OCI-LY7 (cell line): ENCODE measurements around the gene UBE2L3. TPM values are rescaled to one million over a fixed set of nuclear protein-coding genes. Genes with fewer than 3 reads are reported as not detected.

Experiments
- BruUV-seq: library from RNA; stranded (reverse); fragments of 400-500 nt; replicated peaks from 2 replicates; lab custom pipeline; 2021; lab: Mats Ljungman, UMichigan
- CTCF ChIA-PET: fragments of 300-600 bp; sonication (Branson Sonifier 250); formaldehyde crosslinking; loops from one replicate; lab custom pipeline; 2022; ENCODE audit warnings: antibody characterized with exemption; ENCODE audit not compliant: unreplicated experiment; lab: Charles Lee
- POLR2A ChIA-PET: fragments of 300-600 bp; sonication (Branson Sonifier 250); formaldehyde crosslinking; loops from one replicate; lab custom pipeline; 2022; ENCODE audit warnings: antibody characterized with exemption; lab: Charles Lee
- DNase-seq: peaks from one replicate; pipeline ENCODE4 v3.0.0-alpha.2; 2015; ENCODE audit warnings: low spot score
- H2AFZ ChIP-seq: fragments of 200-600 bp; sonication (generic), shearing (Covaris generic); 2 replicates; pipeline ENCODE4 v1.6.1; 2014; ENCODE audit warnings: mild to moderate bottlenecking, antibody characterized with exemption, low read length, moderate library complexity
- H3K27ac ChIP-seq: fragments of 200-600 bp; sonication (generic); 2 replicates; pipeline ENCODE4 v1.5.1; 2014; ENCODE audit warnings: mixed run types, low read depth, mild to moderate bottlenecking, moderate library complexity, low read length, inconsistent platforms; ENCODE audit not compliant: poor library complexity, severe bottlenecking
- H3K36me3 ChIP-seq: fragments of 200-600 bp; sonication (generic); 2 replicates; pipeline ENCODE4 v1.6.1; 2014; ENCODE audit warnings: mild to moderate bottlenecking, antibody characterized with exemption, low read length, moderate library complexity, mixed read lengths; ENCODE audit not compliant: insufficient read depth
- H3K4me1 ChIP-seq: fragments of 200-600 bp; sonication (generic); 2 replicates; pipeline ENCODE4 v1.5.1; 2014; ENCODE audit warnings: mild to moderate bottlenecking, low read length; ENCODE audit not compliant: insufficient read depth, poor library complexity, severe bottlenecking
- H3K4me2 ChIP-seq: fragments of 200-600 bp; sonication (generic); 2 replicates; pipeline ENCODE4 v1.6.1; 2014; ENCODE audit warnings: mild to moderate bottlenecking, low read length
- H3K4me3 ChIP-seq: fragments of 200-600 bp; sonication (generic); 2 replicates; pipeline ENCODE4 v1.5.1; 2014; ENCODE audit warnings: mild to moderate bottlenecking, low read depth, low read length; ENCODE audit not compliant: poor library complexity, severe bottlenecking
- H3K79me2 ChIP-seq: fragments of 200-600 bp; sonication (generic); 2 replicates; pipeline ENCODE4 v1.6.1; 2016; ENCODE audit warnings: low read depth, mild to moderate bottlenecking, low read length, moderate library complexity, mixed read lengths; ENCODE audit not compliant: insufficient read depth
- H3K9me2 ChIP-seq: fragments of 200-600 bp; sonication (generic); 2 replicates; pipeline ENCODE4 v1.6.1; 2016; ENCODE audit warnings: mild to moderate bottlenecking, low read length, mixed read lengths; ENCODE audit not compliant: insufficient read depth
- H3K9me3 ChIP-seq: fragments of 200-600 bp; sonication (generic); 2 replicates; pipeline ENCODE4 v1.6.1; 2014; ENCODE audit warnings: mild to moderate bottlenecking, mixed run types, low read length, mixed read lengths
- H4K20me1 ChIP-seq: fragments of 200-600 bp; sonication (generic); 2 replicates; pipeline ENCODE4 v1.6.1; 2014; ENCODE audit warnings: mild to moderate bottlenecking, antibody characterized with exemption, low read length, moderate library complexity, mixed read lengths; ENCODE audit not compliant: insufficient read depth
- CTCF ChIP-seq: fragments of 200-600 bp; sonication (generic); conservative IDR thresholded peaks from 2 replicates; pipeline ENCODE4 v1.5.1; 2014; ENCODE audit warnings: mild to moderate bottlenecking, antibody characterized with exemption, low read length, moderate library complexity, mixed read lengths
- EZH2phosphoT487 ChIP-seq: fragments of 200-600 bp; sonication (generic); IDR thresholded peaks from 2 replicates; pipeline ENCODE4 v1.6.1; 2018; ENCODE audit warnings: low read depth, borderline replicate concordance, mild to moderate bottlenecking, mixed run types, antibody characterized with exemption, low read length, moderate library complexity, mixed read lengths
- intact Hi-C: fragments of 100-400 bp; cut with micrococcal nuclease; formaldehyde crosslinking; loops from one replicate; pipeline ENCODE4 v1.10.0; 2022; ENCODE audit not compliant: unreplicated experiment
- total RNA-seq, 2 experiments: library from RNA; depleted of rRNA in 1 of 2; stranded (reverse); fragments of >200 nt in 1 of 2; shearing (Covaris generic) in 1 of 2; gene quantifications; 2 replicates each; pipeline ENCODE4 v1.2.3, GENCODE V29; 2014 to 2022

Gene UBE2L3
- total RNA-seq, 2 experiments from 2014 or later = 63.8 to 67.1 TPM

DNA sequence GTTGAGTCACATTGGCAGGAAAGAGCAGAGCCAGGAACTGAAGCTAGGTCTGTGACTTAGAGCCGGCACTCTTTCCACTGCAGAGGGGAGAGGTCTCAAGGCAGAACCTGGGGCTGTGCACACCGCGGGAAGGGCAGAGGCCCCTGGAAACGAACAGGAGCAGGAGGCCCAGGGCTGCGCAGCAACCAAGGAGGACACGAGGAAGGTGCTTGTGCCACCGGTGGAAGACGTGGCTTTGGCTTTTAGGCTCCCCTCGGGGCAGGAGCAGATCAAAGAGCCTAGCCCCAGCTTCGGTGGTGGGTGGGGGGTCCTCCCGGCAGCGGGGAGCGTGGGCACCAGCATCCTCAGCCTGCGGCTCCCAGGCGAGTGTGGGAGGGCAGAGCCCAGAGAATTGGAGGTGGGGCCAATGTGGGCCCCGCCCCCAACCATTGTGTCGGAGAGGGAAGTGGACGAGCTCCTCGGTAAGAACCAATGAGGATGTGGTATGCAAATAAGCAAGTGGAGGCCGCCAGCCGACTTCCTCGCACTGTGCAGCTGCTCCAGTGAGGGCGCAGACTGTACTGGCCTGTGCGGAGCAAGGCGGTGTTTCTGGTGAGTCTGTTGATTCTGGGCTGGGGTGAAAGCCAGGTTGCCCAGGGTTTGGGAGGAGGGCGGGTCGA, 64.9 kb downstream of the UBE2L3 start, which contains the start of gene CCDC116:
Gene CCDC116, plus strand, starts transcription at position 524 of the 659 bp plus-strand sequence. CDS start 422 bp downstream, outside the sequence.
- DNase-seq = peak; percentile 93
- ChIA-PET POLR2A (interaction anchor here (0.7 to 1.5 kb wide), 3 partner anchors 9 to 64 kb away, joined by 3 to 17 read pairs (median 3); partner anchors contain the start of gene SDF2L1), CTCF (interaction anchor here (0.6 to 1.4 kb wide), 6 partner anchors 10 to 1546 kb away, joined by 3 to 11 read pairs (median 4); partner anchors contain the start of gene SDF2L1)
- Histone ChIP-seq H3K9me2 (no peaks in the 10 kb centered on the region), H2AFZ (peak within 1 kb of the TSS; percentile 3; the same call in 1 of the 2 replicates), H3K4me2 (peak within 1 kb of the TSS; percentile 51), H3K79me2 (peaks cover 16% of the 10 kb centered on the region), H3K36me3 (peaks cover 13% of the 10 kb centered on the region), H3K9me3 (no peaks in the 10 kb centered on the region), H4K20me1 (no peaks in the 10 kb centered on the region), H3K4me1 (peaks cover 40% of the 10 kb centered on the region), H3K4me3 (peak within 1 kb of the TSS; percentile 13), H3K27ac (peak within 1 kb of the TSS; percentile 5)
- BruUV-seq = no TSS peak
- TF ChIP-seq EZH2phosphoT487 (no peak), CTCF (no peak)
- intact Hi-C loops = no loop called here

GRCh38 chr22:21632931-21633330, 65.4 kb downstream of the UBE2L3 start:
- peaks cover 10% of the 10 kb centered on the region for H3K79me2 ChIP-seq
- peaks cover 36% of the 10 kb centered on the region for H3K4me1 ChIP-seq
- H4K20me1 ChIP-seq = no peaks in the 10 kb centered on the region
- TF ChIP-seq EZH2phosphoT487 = no peak
- TF ChIP-seq CTCF = no peak
- H3K9me3 ChIP-seq = no peaks in the 10 kb centered on the region
- DNase-seq = no peak
- no peaks in the 10 kb centered on the region for H3K9me2 ChIP-seq
- H3K4me3 ChIP-seq = peak overlapping the region; percentile 13
- intact Hi-C loops = no loop called here
- POLR2A ChIA-PET = interaction anchor here (0.7 to 1.5 kb wide), 3 partner anchors 9 to 64 kb away, joined by 3 to 17 read pairs (median 3); partner anchors contain the start of gene SDF2L1
- H2AFZ ChIP-seq = peak overlapping the region; percentile 3; the same call in 1 of the 2 replicates
- peak overlapping the region; percentile 51 for H3K4me2 ChIP-seq
- peak overlapping the region; percentile 5 for H3K27ac ChIP-seq
- H3K36me3 ChIP-seq = peaks cover 8% of the 10 kb centered on the region
- CTCF ChIA-PET = interaction anchor here (1.0 to 1.4 kb wide), 4 partner anchors 9 to 45 kb away, joined by 3 to 11 read pairs (median 5); partner anchors contain the start of gene SDF2L1
- no TSS peak for BruUV-seq
